HK-2 (cell line): ENCODE measurements around the gene ADAM21.
A peak's percentile ranks its signal among the peaks of the same experiment; 100 is the strongest.
"Not testable (repeated sequence)": the region's sequence is repeated elsewhere in the genome, so short reads cannot be mapped to it uniquely, and the experiment has no call there.

Experiments used
- DNase-seq: peaks from one replicate; pipeline ENCODE4 v3.0.0-alpha.2; 2018; ENCODE audit not compliant: unreplicated experiment

The ADAM21 gene

GRCh38 chr14:70451874-70452273 is at the start of gene ADAM21:
Gene ADAM21, plus strand, starts transcription at chr14:70452174. Its CDS starts 5,326 bp downstream, at chr14:70457500.
- DNase-seq = no peak

- DNase-seq = not testable (repeated sequence)
These were observed 48.6 kb upstream of the ADAM21 start for GRCh38 chr14:70403335-70403734.

- DNase-seq = not testable (repeated sequence)
These were observed 45.8 kb upstream of the ADAM21 start for GRCh38 chr14:70406216-70406615.

- no peak for DNase-seq
These were observed 44.4 kb upstream of the ADAM21 start for GRCh38 chr14:70407621-70408020.

GRCh38 chr14:70415788-70416187 is 36.2 kb upstream of the ADAM21 start:
- DNase-seq = no peak

- no peak for DNase-seq
These were observed 35.6 kb upstream of the ADAM21 start for GRCh38 chr14:70416338-70416724.

GRCh38 chr14:70416725-70417349 is 35.1 kb upstream of the ADAM21 start, which contains the start of gene SYNJ2BP:
Gene SYNJ2BP, minus strand, starts transcription at chr14:70417090. Its CDS starts 127 bp downstream, at chr14:70416963.
- DNase-seq = peak; percentile 74

- DNase-seq = not testable (repeated sequence)
These were observed 32.6 kb upstream of the ADAM21 start for GRCh38 chr14:70419270-70419931.

GRCh38 chr14:70422538-70422937 is 29.4 kb upstream of the ADAM21 start:
- DNase-seq = no peak

- DNase-seq = no peak
These were observed 26.6 kb upstream of the ADAM21 start for GRCh38 chr14:70425354-70425753.

GRCh38 chr14:70426555-70426954 is 25.4 kb upstream of the ADAM21 start:
- not testable (repeated sequence) for DNase-seq

GRCh38 chr14:70436867-70437266 is 15.1 kb upstream of the ADAM21 start:
- no peak for DNase-seq

- DNase-seq = no peak
These were observed 10.3 kb upstream of the ADAM21 start for GRCh38 chr14:70441641-70442040.

- DNase-seq = no peak
These were observed 9.2 kb upstream of the ADAM21 start for GRCh38 chr14:70442750-70443149.

GRCh38 chr14:70448633-70449340 is 3.2 kb upstream of the ADAM21 start:
- no peak for DNase-seq

- DNase-seq = no peak
These were observed 2.8 kb downstream of the ADAM21 start for GRCh38 chr14:70454731-70455130.

GRCh38 chr14:70468731-70469130 is 16.8 kb downstream of the ADAM21 start:
- DNase-seq = no peak

GRCh38 chr14:70470863-70471563 is 19.0 kb downstream of the ADAM21 start:
- DNase-seq = not testable (repeated sequence)

- DNase-seq = no peak
These were observed 20.5 kb downstream of the ADAM21 start for GRCh38 chr14:70472253-70473159.

GRCh38 chr14:70473825-70474224 is 21.9 kb downstream of the ADAM21 start:
- DNase-seq = no peak

GRCh38 chr14:70475459-70475858 is 23.5 kb downstream of the ADAM21 start:
- not testable (repeated sequence) for DNase-seq
